ENCODE data around the gene NRN1L.
"Not testable (repeated sequence)": the region's sequence is repeated elsewhere in the genome, so short reads cannot be mapped to it uniquely, and the experiment has no call there.

Gene NRN1L

DNA sequence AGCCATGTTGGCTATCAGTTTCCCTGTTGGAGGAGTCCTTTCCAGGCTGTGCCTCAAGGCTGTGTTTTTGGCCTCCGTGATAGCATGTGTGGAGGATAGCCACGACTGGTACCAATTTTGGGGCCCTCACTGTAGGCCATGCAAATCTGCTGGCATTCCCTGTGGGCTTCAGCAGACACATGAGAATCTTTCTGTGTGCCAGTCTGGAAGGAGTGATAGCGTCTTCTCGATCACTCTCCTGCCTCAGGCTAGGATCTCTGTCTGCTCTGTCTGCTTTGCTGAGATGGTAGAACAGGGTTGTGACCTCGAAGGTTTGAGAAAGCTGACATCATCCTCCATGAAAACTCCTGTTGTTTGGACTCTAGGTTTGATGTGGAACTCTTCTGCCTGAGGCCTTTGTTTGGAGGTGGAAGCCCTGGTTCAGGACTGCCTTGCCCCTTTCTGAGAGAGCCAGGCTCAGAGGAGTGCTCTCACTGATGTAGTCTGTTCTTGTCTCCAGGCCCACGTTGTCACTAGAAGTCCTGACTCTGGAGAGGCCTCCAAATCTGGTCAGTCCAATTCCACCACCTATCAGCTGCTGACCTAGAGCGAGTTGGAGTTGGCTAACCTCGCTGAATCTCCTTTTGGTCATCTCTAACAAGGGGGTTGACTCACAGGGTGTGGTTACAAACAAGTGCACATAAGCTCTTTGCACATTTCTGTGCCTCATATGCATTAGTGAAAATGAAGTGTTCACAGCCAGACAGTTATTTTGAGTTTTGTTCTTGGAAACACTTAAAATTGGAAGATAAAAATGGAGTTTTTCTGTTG is 23.9 kb upstream of the NRN1L start:
- no peak for DNase-seq (ENCODE audit: low read depth in 4 of 4, low spot score in 1 of 4)

DNA sequence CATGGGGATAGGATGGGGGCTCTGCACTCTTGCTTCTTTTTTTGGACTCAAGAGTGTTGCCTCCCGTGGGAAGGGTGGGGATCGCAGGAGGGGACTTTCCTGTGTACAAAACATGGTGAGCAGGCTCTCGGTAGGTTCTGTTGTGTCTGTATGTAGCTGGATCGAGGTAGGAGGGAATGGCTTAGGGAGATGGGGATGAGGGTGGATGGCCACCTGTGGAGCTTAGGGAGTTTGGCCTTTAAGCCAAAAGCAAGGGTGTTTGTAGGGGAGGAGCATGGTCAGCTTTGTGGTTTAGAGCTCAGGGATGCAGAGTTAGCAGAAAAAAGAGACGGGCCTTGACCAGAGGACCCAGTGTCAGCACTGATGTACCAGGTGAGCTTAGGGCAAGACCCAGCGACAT is 22.8 kb upstream of the NRN1L start:
- no peak for DNase-seq (ENCODE audit: low read depth in 4 of 4, low spot score in 1 of 4)

DNA sequence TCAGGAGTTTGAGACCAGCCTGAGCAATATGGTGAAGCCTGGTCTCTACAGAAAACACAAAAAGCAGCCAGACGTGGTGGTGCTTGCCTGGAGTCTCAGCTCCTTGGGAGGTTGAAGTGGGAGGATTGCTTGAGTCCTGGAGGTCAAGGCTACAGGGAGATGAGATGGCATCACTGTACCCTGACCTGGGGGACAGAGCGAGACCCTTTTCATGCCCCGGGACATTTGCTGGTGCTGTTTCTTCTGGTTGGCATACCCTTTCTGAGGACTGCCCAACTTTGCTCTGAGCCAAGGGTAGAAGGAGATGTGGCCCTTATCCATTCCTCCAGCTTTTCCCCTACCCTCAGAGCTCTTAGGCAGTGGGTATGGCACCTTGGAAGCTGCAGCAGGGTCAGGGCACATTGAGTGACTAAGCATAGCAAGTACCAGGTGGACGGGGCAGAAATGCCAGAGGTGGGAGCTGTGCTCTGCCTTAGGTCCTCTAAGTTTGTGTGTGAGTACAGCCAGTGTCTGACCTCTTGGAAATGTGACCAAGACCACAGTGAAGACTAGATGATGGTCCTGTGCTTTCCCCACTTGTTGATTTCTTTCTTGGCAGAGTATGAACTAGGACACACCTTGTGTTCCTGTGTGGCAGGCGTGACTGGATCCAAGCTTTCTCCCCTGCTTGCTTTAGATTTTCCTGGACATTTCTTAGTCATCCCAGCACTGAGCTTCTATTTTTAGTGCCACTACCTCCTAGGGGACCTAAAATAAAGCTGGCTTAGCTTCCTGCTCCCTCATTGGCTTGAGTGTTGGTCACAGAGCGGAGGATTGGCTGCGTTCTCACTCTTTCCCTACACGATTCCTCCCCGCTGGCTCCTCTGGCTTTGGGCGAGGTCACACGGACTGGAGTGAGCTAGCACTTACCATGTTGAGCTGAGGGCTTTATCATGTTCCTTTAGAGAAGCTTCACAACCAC is 21.8 kb upstream of the NRN1L start:
- no peak for DNase-seq (ENCODE audit: low read depth in 4 of 4, low spot score in 1 of 4)

DNA sequence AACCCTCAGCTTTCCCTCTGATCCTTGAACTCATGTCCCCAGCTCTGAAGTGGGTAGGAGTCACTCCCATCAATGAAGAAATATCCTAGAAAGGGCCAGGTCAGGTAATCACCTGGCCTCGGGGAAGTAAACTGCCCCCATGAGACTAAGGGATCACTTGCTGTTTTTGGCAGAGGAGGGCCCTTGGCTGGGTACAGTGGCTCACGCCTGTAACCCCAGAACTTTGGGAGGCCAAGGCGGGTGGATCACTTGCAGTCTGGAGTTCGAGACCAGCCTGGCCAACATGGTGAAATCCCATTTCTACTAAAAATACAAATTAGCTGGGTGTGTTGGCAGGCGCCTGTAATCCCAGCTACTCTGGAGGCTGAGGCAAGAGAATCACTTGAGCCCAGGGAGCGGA is 20.6 kb upstream of the NRN1L start:
- DNase-seq (ENCODE audit: low read depth in 4 of 4, low spot score in 1 of 4): not testable (repeated sequence)

DNA sequence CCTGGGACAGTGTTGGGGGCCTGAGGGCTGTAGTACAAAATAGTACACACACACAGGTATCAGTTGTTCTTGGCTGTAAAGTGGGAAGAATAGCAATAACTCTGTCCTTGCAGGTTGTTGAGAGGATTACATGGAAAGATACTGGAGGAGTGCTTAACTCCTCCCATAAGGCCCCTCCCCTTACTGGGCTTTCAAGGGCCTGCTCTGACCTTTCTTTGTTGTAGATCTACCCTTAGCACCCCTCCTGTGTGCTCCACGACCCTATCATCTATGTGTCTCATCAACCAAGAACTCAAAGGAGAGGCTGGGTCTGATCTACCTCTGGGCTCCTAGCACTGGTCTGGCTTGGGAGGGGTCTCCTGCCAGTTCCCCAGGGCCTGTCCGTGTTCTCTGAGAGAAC is 20.1 kb upstream of the NRN1L start:
- no peak for DNase-seq (ENCODE audit: low read depth in 4 of 4, low spot score in 1 of 4)

DNA sequence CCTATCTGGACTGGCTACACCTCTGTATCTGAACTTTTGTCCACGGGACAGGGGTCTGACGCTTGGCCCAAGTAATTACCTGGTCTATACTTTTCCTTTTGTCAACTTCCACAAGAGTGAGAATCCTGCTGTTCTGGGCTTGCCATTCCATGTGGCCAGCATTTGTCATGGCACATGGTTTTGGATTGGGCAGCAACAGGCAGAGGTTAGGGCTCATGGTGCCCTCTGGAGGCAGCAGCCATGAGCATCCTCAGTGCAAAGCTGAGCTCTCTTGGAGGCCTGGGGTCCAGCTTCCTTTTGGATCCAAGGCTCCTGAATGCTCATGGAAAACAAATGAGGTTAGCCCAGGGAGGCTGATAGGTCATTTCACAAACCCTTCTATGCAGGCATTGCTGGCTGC is 19.4 kb upstream of the NRN1L start:
- no peak for DNase-seq (ENCODE audit: low read depth in 4 of 4, low spot score in 1 of 4)

DNA sequence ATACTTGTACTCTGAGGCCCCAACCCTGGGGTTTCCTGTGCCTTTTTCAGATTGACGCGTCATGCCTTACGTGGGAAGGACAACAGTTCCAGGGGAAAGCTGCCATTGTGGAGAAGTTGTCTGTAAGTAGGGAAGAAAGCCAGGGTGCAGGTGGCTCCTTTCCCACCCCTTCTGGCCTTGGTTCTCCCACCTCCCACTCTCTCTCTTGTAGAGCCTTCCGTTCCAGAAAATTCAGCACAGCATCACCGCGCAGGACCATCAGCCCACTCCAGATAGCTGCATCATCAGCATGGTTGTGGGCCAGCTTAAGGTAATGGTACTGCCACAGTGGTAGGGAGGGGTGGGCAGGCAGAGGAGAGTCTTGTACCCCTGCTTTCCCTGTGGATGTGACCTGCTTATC is 16.4 kb upstream of the NRN1L start:
- no peak for DNase-seq (ENCODE audit: low read depth in 4 of 4, low spot score in 1 of 4)

DNA sequence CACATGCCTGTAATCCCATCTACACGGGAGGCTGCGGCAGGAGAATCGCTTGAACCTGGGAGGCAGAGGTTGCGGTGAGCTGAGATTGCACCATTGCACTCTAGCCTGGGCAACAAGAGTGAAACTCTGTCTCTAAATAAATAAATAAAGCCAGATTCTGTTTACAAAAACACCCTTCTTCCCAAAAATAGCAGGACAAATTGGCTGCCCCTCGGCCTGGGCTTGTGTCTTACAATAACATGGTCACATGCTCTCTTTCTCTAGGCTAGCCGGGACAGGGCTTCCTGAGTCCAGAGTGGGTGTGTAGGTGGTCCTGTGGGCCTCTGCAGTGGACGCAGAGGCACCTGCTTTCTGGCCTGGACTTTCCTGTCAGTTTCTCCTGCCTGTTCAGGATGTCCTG is 15.0 kb upstream of the NRN1L start:
- no peak for DNase-seq (ENCODE audit: low read depth in 4 of 4, low spot score in 1 of 4)

DNA sequence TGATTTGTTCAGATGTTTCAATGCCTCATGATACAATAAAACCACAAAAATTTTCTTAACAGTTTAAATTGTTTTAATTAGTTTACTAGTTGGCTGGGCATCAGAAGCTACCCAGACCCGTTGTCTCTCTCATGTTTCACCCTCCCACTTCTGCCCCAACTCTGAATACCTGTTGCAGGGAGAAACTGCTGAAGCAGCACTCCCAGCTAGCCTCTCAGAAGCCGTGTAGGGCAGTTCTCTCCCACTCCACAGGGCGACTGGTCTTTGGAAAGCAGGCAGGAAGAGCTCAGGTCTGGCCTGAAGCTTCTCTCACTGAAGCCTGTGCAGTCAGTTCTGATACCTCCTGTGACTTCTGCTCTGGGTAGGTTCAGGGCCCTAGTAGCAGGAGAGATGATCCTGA is 13.4 kb upstream of the NRN1L start:
- no peak for DNase-seq (ENCODE audit: low read depth in 4 of 4, low spot score in 1 of 4)

DNA sequence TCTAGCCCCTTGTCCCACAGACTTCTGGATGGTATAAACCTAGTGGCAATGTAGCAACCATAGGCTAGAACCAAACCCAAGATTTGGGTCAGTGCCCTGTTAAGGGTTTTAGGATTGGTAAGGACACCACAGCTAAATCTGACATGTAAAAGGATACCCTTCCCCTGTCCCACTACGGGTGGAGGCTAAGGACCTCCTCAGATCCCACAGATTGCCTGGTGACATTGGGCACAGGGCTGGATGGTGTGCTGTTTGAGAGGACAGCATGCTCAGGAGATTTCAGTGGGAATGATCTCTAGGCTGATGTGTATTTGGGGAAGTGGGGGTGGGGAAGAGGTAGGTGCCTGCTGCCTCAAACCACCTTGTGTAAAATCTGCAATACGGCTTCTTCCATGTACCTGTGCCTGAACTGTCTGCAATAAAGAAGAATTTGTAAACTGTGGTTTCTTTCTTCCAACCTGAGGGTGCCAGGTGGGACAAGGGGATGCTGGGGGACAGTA is 12.5 kb upstream of the NRN1L start:
- no peak for DNase-seq (ENCODE audit: low read depth in 4 of 4, low spot score in 1 of 4)

DNA sequence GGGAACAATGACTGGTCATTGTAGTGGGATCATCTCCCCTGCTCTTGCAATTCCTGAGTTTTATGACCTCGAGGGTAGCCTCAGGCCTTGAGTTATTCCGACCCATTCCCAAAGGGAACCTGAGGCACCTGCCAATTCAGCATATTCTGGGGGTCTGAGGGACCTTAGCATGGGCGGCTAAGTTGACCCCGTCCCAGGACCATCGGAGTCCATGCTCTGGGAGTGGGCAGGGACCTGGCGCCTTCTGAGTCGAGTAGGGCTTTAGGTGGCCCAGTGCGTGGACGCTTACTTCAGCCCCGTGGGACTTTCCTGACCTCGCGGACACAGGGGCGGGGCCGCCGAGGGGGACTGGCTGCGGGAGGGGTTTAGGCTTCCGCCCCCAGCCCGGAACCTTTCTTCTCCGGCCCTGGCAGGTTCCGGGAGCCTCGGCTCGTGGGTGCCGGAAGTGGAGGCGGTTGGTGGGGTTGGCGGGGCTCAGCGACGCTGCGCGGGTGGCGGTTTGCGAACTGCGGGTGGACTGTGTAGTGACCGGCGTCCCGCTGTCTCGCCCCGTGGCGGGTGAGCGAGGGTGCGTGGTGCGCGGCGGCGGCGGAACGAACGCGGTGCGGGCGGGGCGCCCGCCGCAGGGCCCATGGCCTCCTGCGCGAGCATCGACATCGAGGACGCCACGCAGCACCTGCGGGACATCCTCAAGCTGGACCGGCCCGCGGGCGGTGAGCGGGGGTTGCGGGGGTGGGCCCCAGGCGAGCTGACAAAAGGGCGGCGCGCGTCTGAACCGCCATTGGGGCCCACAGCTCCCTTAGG is 11.9 kb upstream of the NRN1L start, which contains the start of gene EDC4:
EDC4 (plus strand) TSS at position 422 of the 804 bp plus-strand sequence; CDS start at position 632, 210 bp downstream.
- peak; percentile 73 to 83 (median 76) for DNase-seq (ENCODE audit: low read depth in 4 of 4, low spot score in 1 of 4)

DNA sequence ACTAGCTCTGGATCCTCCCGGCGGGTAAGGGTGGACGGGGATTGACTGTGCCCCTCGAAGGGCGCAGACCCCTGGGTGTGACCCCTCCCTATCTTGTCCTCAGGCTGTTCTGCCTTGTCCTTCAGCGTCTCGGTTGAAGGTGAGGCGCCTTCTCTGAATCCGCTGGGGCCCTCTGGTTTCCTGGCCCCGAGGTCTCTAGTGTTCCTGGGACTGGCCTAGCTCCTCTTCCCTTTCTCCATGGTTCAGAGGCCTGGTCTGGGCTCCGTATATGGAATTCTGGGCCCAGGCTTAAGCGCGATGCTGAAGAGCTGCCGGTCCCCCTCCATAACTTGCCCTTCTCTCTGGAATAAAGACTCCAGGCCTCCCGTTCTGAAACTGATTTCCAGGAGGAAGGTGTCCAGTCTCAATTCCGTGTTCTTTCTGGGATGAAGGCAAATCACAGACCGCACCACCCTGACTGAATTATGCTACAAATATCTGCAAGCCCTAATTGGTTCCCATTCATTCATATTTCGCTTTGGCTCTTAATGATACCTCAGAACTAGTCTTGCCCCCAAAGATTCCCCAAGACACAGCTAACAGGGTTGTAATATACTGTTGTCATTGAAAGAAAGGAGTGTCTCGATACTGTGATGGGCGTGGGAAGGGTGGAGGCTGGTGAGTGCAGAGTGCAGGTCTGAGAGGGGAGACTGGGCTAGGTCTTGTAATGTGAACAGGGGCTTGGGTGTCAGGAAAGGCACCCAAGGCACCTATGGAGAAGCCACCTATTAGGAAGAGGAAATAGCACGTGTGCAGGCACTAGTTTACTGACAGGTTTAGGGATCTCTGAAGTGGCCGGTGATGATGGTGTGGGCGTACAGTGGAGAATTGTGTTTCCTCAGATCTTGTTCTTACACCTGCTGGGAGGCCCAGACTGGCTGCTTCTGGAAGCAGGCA is 11.0 kb upstream of the NRN1L start:
- no peak for DNase-seq (ENCODE audit: low read depth in 4 of 4, low spot score in 1 of 4)

DNA sequence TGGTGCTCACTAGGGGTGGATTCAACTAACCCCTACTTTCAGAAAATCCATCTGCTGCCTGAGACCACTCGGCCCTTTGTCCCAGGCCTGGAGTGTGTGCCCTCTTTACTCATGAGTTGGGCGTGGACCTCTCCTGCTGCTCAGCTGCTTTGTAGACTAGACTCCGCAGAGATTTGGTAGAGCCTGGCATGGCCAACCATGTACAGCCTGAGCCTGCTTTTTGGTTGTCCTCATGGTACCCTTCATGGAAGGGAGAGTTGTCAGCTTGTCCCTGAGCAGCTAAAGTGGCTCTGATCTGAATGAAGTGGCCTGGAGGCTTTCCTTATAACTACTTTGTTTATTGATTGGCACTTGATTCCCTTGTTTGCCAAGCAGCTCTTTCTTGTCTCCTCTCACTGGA is 10.3 kb upstream of the NRN1L start:
- no peak for DNase-seq (ENCODE audit: low read depth in 4 of 4, low spot score in 1 of 4)

DNA sequence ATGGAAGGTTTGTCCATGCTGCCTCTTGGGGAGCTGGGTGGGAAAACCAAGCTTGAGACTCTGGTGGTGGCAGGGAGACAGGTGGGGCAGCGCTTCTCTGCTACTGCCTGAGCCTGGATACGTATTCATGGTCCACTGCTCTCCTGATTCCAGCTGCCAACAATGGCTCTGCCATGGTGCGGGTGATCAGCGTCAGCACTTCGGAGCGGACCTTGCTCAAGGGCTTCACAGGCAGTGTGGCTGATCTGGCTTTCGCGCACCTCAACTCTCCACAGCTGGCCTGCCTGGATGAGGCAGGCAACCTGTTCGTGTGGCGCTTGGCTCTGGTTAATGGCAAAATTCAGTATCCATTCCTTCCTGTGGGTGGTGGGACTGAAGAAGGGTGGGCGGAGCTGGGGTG is 7.6 kb upstream of the NRN1L start:
- no peak for DNase-seq (ENCODE audit: low read depth in 4 of 4, low spot score in 1 of 4)

DNA sequence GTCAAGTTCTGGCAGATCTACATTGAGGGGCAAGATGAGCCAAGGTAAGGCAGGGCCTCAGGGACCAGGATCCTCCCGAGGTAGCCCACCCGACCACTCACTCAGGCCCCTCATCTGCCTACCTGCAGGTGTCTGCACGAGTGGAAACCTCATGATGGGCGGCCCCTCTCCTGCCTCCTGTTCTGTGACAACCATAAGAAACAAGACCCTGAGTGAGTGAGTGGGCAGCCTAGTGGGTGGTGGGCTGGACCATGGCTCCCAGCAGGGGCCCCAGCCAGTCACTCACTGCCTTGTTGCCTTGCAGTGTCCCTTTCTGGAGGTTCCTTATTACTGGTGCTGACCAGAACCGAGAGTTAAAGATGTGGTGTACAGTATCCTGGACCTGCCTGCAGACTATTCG is 6.5 kb upstream of the NRN1L start:
- no peak for DNase-seq (ENCODE audit: low read depth in 4 of 4, low spot score in 1 of 4)

DNA sequence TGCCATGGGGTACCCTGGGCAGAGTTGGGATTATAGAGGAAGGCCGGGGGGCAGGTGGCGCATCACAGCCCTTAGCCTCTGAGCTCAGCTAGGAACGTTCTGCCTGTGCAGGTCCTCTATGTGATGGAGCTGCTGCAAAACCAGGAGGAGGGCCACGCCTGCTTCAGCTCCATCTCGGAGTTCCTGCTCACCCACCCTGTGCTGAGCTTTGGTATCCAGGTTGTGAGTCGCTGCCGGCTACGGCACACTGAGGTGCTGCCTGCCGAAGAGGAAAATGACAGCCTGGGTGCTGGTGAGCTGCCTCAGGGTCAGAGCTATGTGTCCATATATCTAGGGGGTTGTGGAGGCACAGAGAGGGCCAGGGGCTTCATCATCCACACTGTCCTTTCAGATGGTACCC is 5.8 kb upstream of the NRN1L start:
- no peak for DNase-seq (ENCODE audit: low read depth in 4 of 4, low spot score in 1 of 4)

DNA sequence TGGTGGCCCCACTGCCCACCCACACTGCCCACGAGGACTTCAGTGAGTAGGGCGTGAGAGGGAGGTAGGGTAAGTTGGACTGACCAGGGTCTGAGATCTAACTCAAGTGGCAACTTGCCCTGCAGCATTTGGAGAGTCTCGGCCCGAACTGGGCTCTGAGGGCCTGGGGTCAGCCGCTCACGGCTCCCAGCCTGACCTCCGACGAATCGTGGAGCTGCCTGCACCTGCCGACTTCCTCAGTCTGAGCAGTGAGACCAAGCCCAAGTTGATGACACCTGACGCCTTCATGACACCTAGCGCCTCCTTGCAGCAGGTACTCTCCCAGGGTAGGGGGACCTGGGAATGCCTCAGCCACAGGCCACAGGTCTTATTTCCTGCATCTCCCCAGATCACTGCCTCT is 5.2 kb upstream of the NRN1L start:
- no peak for DNase-seq (ENCODE audit: low read depth in 4 of 4, low spot score in 1 of 4)

DNA sequence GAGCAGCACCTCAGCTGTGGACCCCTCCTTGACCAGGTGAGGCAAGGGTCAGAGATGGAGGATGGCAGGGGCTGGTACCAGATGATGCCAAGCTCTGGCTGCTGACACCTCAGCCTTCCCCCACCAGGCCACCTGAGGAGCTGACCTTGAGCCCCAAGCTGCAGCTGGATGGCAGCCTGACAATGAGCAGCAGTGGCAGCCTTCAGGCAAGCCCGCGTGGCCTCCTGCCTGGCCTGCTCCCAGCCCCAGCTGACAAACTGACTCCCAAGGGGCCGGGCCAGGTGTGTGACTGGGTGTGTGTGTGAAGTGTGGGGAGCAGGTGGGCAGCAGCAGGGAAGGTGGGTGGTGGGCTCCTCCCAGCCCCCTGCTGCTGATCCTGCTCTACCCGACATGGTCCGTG is 4.7 kb upstream of the NRN1L start:
- no peak for DNase-seq (ENCODE audit: low read depth in 4 of 4, low spot score in 1 of 4)

DNA sequence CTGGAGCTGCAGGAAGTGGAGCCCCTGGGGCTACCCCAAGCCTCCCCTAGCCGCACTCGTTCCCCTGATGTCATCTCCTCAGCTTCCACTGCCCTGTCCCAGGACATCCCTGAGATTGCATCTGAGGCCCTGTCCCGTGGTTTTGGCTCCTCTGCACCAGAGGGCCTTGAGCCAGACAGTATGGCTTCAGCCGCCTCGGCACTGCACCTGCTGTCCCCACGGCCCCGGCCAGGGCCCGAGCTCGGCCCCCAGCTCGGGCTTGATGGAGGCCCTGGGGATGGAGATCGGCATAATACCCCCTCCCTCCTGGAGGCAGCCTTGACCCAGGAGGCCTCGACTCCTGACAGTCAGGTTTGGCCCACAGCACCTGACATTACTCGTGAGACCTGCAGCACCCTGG is 4.1 kb upstream of the NRN1L start:
- no peak for DNase-seq (ENCODE audit: low read depth in 4 of 4, low spot score in 1 of 4)

DNA sequence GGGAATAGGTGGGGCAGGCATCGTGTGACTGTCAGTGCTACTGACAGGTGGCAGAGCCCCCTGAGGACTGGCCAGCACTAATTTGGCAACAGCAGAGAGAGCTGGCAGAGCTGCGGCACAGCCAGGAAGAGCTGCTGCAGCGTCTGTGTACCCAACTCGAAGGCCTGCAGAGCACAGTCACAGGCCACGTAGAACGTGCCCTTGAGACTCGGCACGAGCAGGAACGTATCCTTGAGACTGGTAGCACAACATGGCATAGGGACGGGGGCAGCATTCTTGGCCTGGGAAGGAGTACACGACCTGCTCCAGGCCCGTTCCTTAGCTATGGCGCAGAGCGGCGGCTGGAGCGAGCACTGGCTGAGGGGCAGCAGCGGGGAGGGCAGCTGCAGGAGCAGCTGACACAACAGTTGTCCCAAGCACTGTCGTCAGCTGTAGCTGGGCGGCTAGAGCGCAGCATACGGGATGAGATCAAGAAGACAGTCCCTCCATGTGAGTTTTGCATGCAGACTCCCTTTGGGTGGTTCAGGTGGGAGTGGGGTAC is 3.0 kb upstream of the NRN1L start:
- DNase-seq (ENCODE audit: low read depth in 4 of 4, low spot score in 1 of 4): no peak
